Fibroblast of villous mesenchyme (primary cell): ENCODE measurements around the gene APBA3. TPM values are rescaled to one million over a fixed set of nuclear protein-coding genes. Genes with fewer than 3 reads are reported as not detected.
A peak's percentile ranks its signal among the peaks of the same experiment; 100 is the strongest.

ENCODE experiments used
- DNase-seq: peaks from one replicate; pipeline ENCODE4 v3.0.0-alpha.2; 2010; ENCODE audit warnings: low read depth
- H3K4me3 ChIP-seq: 2 replicates; pipeline ENCODE4 v1.5.1; 2011; ENCODE audit warnings: low read depth, mild to moderate bottlenecking, low read length
- total RNA-seq: library from RNA; depleted of rRNA; stranded (reverse); fragments of >200 nt; gene quantifications from 2 replicates; pipeline ENCODE4 v1.2.3, GENCODE V29; 2012
- TF ChIP-seq, protein P1 (sequence below): IDR thresholded peaks from 2 replicates; pipeline ENCODE4 v1.5.1; 2012; ENCODE audit warnings: low read depth, mild to moderate bottlenecking, low read length; ENCODE audit not compliant: insufficient read depth

Gene APBA3
- total RNA-seq, 1 donor = 19.4 TPM

DNA sequence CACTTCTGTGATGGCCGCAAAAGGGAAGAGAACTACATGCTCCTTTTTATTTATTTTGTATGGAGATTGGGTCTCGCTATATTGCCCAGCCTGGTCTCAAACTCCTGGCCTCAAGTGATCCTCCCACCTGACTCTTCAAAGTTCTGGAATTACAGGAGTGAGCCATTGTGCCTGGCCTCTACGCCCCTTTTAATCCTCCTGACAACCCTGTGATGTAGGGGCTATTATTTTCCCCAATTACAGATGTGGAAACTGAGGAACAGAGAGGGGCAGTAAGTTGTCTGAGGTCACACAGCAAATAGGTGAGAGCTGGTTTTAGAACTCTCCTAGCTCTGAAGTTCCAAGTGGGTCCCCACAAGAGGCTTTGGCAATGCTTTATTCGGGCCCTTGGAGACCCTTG is 41.6 kb downstream of the APBA3 start:
- TF ChIP-seq, protein P1, sequence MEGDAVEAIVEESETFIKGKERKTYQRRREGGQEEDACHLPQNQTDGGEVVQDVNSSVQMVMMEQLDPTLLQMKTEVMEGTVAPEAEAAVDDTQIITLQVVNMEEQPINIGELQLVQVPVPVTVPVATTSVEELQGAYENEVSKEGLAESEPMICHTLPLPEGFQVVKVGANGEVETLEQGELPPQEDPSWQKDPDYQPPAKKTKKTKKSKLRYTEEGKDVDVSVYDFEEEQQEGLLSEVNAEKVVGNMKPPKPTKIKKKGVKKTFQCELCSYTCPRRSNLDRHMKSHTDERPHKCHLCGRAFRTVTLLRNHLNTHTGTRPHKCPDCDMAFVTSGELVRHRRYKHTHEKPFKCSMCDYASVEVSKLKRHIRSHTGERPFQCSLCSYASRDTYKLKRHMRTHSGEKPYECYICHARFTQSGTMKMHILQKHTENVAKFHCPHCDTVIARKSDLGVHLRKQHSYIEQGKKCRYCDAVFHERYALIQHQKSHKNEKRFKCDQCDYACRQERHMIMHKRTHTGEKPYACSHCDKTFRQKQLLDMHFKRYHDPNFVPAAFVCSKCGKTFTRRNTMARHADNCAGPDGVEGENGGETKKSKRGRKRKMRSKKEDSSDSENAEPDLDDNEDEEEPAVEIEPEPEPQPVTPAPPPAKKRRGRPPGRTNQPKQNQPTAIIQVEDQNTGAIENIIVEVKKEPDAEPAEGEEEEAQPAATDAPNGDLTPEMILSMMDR = no peak
- no peak for DNase-seq
- H3K4me3 ChIP-seq = no peak overlapping the region

- TF ChIP-seq, protein P1 = no peak
- no peak for DNase-seq
- no peak overlapping the region for H3K4me3 ChIP-seq
Observed at GRCh38 chr19:3716147-3716668, 45.3 kb downstream of the APBA3 start.

DNA sequence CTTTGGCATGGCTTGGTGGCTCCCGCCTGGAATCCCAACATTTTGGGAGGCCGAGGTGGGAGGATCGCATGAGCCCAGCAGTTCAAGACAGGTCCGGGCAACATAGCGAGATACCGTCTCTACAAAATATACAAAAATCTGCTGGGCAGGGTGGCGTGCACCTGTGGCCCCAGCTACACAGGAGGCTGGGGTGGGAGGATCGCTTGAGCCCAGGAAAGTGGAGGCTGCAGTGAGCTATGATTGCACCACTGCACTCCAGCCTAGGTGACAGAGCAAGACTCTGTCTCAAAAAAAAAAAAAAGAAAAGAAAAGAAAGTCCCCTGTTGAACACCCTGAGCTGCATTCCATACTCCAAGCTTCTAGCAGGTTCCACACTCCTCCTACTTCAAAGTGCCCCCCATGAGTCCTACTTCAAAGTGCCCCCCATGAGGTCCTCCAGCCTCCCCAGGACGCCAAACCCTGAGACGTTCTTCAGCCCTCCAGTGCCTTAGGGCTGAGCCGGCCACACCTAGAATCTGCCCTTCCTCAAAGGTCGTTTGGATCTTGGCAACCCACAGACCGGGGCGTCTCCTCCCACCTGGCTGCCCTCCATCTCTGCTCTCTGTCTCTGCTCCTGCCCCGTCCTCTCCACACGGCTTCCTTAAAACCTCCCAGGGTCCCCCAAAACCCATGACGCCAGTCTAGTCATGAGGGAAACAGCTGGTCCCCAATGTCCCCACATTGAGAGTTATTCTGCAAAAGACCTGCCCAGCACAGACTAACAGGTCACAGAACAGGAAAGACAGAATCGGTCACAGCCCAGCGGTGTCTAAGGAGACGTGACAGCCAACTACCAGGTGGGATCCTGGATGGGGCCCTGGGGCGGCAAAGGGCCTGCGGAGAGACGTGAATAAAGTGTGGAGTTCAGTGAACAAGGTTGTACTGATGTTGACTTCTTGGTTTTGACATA is 48.6 kb downstream of the APBA3 start:
- DNase-seq = no peak
- TF ChIP-seq, protein P1 = no peak
- H3K4me3 ChIP-seq = no peak overlapping the region

GRCh38 chr19:3710265-3710812 is 51.2 kb downstream of the APBA3 start:
- DNase-seq = peak; percentile 54
- H3K4me3 ChIP-seq = no peak overlapping the region
- TF ChIP-seq, protein P1 = no peak

DNA sequence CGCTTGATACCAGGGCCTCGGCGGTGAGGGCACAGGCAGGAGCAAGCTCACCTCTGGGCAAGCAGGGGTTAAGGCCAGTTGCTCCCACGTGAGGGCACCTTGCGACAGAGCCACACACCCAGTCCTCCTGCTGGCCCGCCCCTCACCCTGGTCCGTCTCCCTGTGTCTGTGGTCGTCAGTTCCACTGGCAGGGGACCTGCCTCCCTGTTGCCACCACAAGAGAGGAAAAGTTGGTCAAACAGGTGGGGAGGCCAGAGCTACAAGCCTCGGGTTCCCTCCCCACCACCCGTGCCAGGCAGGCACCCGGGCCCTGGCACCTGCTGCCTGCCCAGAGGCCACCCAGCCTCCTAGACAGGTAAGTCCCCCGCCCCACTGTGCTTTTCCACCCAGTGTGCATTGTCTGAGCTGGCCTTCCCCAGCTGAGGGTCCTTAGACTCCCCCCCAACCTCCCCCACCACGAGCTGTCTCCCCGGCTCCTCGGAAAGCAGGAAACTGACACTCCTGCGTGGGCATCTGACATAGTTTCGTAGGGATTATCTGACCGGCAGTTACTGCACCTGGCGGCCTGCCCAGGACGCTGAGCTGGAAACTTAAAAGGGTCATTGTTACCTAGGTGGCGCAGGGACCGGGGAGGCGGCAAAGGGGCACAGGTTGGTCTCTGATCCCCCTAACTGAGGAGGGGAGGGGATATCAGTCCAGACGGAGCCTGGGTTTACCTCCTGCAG is 53.1 kb downstream of the APBA3 start, which contains the start of gene TJP3:
Gene TJP3, plus strand, starts transcription at position 178 of the 725 bp plus-strand sequence. CDS start 20,049 bp downstream, outside the sequence.
- TF ChIP-seq, protein P1 = no peak
- DNase-seq = no peak
- no peak within 1 kb of the TSS for H3K4me3 ChIP-seq

DNA sequence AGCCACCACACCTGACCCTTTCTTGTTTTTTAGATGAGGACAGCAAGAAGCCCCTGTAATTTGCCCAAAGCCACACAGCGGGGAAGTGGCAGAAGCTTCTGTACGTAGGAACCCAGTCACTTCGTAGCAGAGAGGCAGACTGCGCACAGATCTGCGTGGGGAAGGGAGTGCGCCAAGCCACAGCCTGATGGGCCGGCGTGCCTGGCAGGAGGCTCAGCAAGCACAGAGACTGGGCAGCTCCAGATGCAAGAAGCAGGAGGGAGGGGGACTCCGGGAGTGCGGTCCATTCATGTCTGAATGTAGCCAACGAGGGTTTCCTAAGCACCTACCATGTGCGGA is 53.7 kb downstream of the APBA3 start:
- no peak for DNase-seq
- no peak overlapping the region for H3K4me3 ChIP-seq
- TF ChIP-seq, protein P1 = no peak
